ENCODE measurements around the gene CYSRT1. TPM values are rescaled to one million over a fixed set of nuclear protein-coding genes. Genes with fewer than 3 reads are reported as not detected.

Gene CYSRT1
- total and polyA plus RNA-seq, 10 donors, result 0.36 to 0.94 (median 0.64) TPM; not detected in 5

DNA sequence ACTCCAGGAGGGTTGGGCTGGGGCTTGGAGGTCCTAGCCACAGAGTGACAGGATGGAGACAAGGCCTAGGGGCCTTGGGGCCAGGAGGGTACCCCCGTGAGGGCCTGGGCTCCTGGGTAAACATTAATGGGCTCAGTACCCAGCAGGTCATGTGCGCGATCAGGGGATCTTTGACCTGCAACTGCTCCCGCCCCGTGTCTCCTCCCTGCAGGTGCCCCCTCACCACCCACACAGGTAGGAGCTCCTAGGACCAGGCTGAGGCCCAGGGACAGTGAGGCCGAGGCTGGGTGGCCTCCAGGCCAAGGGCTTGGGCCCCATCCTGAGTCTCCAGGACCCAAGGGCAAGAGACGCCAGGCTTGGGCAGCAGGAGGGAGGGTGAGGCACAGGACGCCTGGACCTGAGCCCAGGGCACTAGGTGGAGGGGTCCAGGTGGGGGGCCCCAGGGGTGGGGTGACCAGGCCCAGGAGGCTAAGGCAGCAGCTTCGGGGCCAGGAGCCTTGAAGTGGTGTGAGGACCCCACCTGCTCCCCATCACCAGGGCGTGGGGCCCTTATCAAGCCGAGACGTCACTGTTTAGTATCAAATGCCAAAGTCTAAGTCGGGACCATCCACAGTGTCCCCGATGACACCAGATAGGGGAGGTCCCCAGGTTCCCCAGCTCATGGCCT is 5.9 kb downstream of the CYSRT1 start, which contains the start of gene SLC34A3:
TSS of gene SLC34A3 (plus strand) at position 197 of the 667 bp plus-strand sequence. CDS start 802 bp downstream, outside the sequence.
- WGBS, 5 donors, result 62 to 83% (median 76%) methylated on average over 9 to 14 of the region's 14 CpGs
- no peak for DNase-seq
- TF ChIP-seq POLR2AphosphoS5 (IDR thresholded peaks at IDR 0.05) (no peak), POLR2A (IDR thresholded peaks at IDR 0.05) (no peak), CTCF (IDR thresholded peaks at IDR 0.05 in 8 of 11, conservative IDR thresholded peaks at IDR 0.05 in 3 of 11) (no peak)
- Histone ChIP-seq H3K9me3 (no peaks in the 10 kb centered on the region), H3K36me3 (no peaks in the 10 kb centered on the region), H3K4me1 (peaks cover 5 to 27% (median 22%) of the 10 kb centered on the region in 6 donors), H3K4me3 (no peak within 1 kb of the TSS), H3K27ac (no peak within 1 kb of the TSS), H3K27me3 (replicated peaks in 1 of 7) (peaks cover 0 to 91% (median 45%) of the 10 kb centered on the region in 7 donors)
- intact Hi-C loops (cut with DNase I; ENCODE audit: low total_unique reads), result no loop called here

- Histone ChIP-seq H3K36me3 (no peaks in the 10 kb centered on the region), H3K4me3 (no peak overlapping the region), H3K27ac (no peak overlapping the region), H3K27me3 (replicated peaks in 1 of 7) (peaks cover 0 to 92% (median 45%) of the 10 kb centered on the region in 7 donors), H3K4me1 (peaks cover 10 to 34% (median 28%) of the 10 kb centered on the region in 6 donors), H3K9me3 (no peaks in the 10 kb centered on the region)
- intact Hi-C loops (cut with DNase I; ENCODE audit: low total_unique reads), result no loop called here
- 83 to 93% (median 84%) methylated on average over 13 to 23 of the region's 23 CpGs for WGBS, 5 donors
- no peak for TF ChIP-seq CTCF (IDR thresholded peaks at IDR 0.05 in 8 of 11, conservative IDR thresholded peaks at IDR 0.05 in 3 of 11)
- no peak for TF ChIP-seq POLR2AphosphoS5 (IDR thresholded peaks at IDR 0.05)
- TF ChIP-seq POLR2A (IDR thresholded peaks at IDR 0.05), result no peak
- no peak for DNase-seq
These were observed 6.5 kb downstream of the CYSRT1 start for GRCh38 chr9:137231372-137232039.

DNA sequence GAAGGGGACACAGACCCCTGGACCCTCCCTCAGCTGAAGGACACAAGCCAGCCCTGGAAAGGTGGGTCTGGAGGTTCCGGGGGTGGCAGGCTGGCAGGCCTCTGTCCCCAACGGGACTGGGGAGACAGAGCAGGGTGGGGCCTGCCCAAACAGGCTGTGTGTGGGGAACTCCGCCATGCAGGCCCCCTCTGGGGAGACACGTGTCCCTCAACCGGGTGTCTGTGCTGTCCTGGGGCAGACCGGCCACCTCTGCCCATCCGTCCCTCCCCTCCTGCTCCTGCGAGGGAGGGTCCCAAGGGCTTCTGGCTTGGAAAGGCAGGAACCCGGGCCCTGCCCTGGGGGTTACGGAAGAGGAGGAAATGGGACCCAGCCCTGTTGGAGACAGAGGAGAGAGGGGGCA is 7.1 kb downstream of the CYSRT1 start:
- Histone ChIP-seq H3K4me1 (peaks cover 11 to 38% (median 34%) of the 10 kb centered on the region in 6 donors), H3K36me3 (no peaks in the 10 kb centered on the region), H3K27ac (no peak overlapping the region), H3K9me3 (no peaks in the 10 kb centered on the region), H3K4me3 (no peak overlapping the region), H3K27me3 (replicated peaks in 1 of 7) (peaks cover 0 to 87% (median 45%) of the 10 kb centered on the region in 7 donors)
- intact Hi-C loops (cut with DNase I; ENCODE audit: low total_unique reads), result no loop called here
- DNase-seq, result no peak
- no peak for TF ChIP-seq POLR2A (IDR thresholded peaks at IDR 0.05)
- no peak for TF ChIP-seq CTCF (IDR thresholded peaks at IDR 0.05 in 8 of 11, conservative IDR thresholded peaks at IDR 0.05 in 3 of 11)
- TF ChIP-seq POLR2AphosphoS5 (IDR thresholded peaks at IDR 0.05), result no peak
- WGBS, 5 donors, result 59 to 89% (median 75%) methylated on average over 5 to 10 of the region's 10 CpGs

DNA sequence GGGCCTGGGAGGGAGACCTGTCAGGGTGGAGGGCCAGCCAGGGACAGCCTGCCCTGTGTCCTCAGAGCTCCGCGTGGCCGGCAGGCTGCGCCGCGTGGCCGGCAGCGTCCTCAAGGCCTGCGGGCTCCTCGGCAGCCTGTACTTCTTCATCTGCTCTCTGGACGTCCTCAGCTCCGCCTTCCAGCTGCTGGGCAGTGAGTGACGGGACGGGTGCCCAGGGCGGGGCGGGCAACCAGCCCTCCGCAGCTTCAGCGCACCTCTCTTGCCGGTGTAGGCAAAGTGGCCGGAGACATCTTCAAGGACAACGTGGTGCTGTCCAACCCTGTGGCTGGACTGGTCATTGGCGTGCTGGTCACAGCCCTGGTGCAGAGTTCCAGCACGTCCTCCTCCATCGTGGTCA is 7.5 kb downstream of the CYSRT1 start:
- no peak overlapping the region for H3K27ac ChIP-seq
- no peak for DNase-seq
- WGBS, 5 donors, result 69 to 84% (median 77%) methylated on average over 7 to 24 of the region's 24 CpGs
- peaks cover 0 to 83% (median 45%) of the 10 kb centered on the region in 7 donors for H3K27me3 ChIP-seq (replicated peaks in 1 of 7)
- H3K9me3 ChIP-seq, result no peaks in the 10 kb centered on the region
- no peak for TF ChIP-seq POLR2A (IDR thresholded peaks at IDR 0.05)
- no peak for TF ChIP-seq CTCF (IDR thresholded peaks at IDR 0.05 in 8 of 11, conservative IDR thresholded peaks at IDR 0.05 in 3 of 11)
- no peak for TF ChIP-seq POLR2AphosphoS5 (IDR thresholded peaks at IDR 0.05)
- H3K4me1 ChIP-seq, result peaks cover 11 to 38% (median 33%) of the 10 kb centered on the region in 6 donors
- no peak overlapping the region for H3K4me3 ChIP-seq
- no peaks in the 10 kb centered on the region for H3K36me3 ChIP-seq
- intact Hi-C loops (cut with DNase I; ENCODE audit: low total_unique reads), result no loop called here

Measured in spleen (tissue), 11 donors.